ENCODE data around the gene TBC1D5. TPM values are rescaled to one million over a fixed set of nuclear protein-coding genes. Genes with fewer than 3 reads are reported as not detected.

TBC1D5 gene
- total RNA-seq, 1 donor from 2014 or later = 67.1 TPM

- Histone ChIP-seq H3K36me3 (ENCODE audit: control insufficient read depth, insufficient read depth, low read length) (no peaks in the 10 kb centered on the region), H3K27me3 (ENCODE audit: control insufficient read depth, insufficient read depth, low read length) (no peaks in the 10 kb centered on the region), H3K4me3 (ENCODE audit: low read depth, low read length) (no peak overlapping the region)
- FAIRE-seq = no peak
- no peak for DNase-seq (ENCODE audit: low read depth)
- no peak for TF ChIP-seq CTCF (IDR thresholded peaks at IDR 0.05; ENCODE audit: insufficient read depth, low read length, severe bottlenecking)
Measured at GRCh38 chr3:17143893-17144664, 598.4 kb downstream of the TBC1D5 start.

DNA sequence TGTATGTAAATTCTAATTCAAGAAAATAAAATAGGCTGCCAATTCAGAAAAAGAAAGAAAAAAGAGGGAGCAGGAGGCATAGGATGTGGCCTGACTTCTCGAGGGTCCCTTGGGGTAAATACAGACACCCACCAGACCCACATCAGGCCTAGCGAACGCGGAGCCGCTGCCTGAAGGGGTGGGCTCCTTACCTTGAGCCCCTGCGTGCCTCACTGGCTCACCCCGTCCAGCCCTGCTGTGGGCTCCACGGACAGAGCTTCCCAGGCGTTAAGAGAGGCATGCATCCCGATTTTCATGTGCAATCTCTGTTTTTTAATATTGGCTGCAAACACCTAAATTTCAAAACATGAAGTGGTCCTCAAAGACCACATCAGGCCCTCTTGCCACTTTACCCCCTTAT is 599.9 kb downstream of the TBC1D5 start:
- no peaks in the 10 kb centered on the region for H3K36me3 ChIP-seq (ENCODE audit: control insufficient read depth, insufficient read depth, low read length)
- DNase-seq (ENCODE audit: low read depth) (no peak), FAIRE-seq (no peak)
- H3K27me3 ChIP-seq (ENCODE audit: control insufficient read depth, insufficient read depth, low read length) = no peaks in the 10 kb centered on the region
- TF ChIP-seq CTCF (IDR thresholded peaks at IDR 0.05; ENCODE audit: insufficient read depth, low read length, severe bottlenecking) = no peak
- H3K4me3 ChIP-seq (ENCODE audit: low read depth, low read length) = no peak overlapping the region

- DNase-seq (ENCODE audit: low read depth) (no peak), FAIRE-seq (peak; percentile 73)
- Histone ChIP-seq H3K36me3 (ENCODE audit: control insufficient read depth, insufficient read depth, low read length) (no peaks in the 10 kb centered on the region), H3K27me3 (ENCODE audit: control insufficient read depth, insufficient read depth, low read length) (no peaks in the 10 kb centered on the region), H3K4me3 (ENCODE audit: low read depth, low read length) (no peak overlapping the region)
- no peak for TF ChIP-seq CTCF (IDR thresholded peaks at IDR 0.05; ENCODE audit: insufficient read depth, low read length, severe bottlenecking)
Measured at GRCh38 chr3:17141699-17142098, 600.7 kb downstream of the TBC1D5 start.

DNA sequence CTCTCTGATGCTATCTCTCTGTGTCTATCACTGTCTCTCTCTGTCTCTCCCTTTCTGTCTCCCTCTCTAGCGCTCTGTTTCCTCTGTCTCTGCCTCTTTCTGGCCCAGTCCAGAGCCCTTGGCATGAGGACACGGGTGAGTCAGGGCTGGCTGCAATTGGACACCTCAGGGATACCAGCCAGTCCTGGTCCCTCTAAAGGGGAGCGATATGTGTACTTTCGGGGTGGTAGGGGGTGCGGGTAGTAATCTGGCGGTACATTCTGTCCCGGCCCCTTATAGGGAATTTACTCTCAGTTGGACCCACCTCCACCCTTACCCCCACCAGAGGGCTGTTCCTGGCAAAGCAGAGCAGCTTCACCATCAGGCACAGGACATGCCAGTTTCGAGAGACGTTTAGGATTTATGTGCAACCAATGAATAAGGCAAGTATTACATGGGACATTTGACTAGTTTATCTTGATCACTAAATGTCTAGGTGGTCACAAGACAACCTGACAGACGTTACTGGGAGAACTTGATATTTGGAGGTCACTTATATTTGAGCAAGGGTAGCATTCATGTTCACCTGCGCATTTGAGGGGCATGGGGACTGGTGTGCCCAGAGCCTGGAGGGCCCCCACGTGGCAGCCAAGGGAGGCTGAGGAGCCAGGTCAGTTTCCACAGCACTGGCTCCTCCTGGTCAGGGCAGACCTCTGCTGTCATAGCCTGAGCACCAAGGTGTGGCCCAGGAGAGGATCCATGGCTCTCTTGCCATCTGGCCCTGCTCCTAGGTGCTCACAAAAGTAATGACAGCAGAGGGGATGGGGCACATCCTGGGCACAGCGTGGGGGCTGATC is 601.5 kb downstream of the TBC1D5 start:
- Histone ChIP-seq H3K36me3 (ENCODE audit: control insufficient read depth, insufficient read depth, low read length) (no peaks in the 10 kb centered on the region), H3K27me3 (ENCODE audit: control insufficient read depth, insufficient read depth, low read length) (no peaks in the 10 kb centered on the region), H3K4me3 (ENCODE audit: low read depth, low read length) (no peak overlapping the region)
- no peak for FAIRE-seq
- DNase-seq (ENCODE audit: low read depth) = no peak
- TF ChIP-seq CTCF (IDR thresholded peaks at IDR 0.05; ENCODE audit: insufficient read depth, low read length, severe bottlenecking) = no peak

- peak; percentile 5 for DNase-seq (ENCODE audit: low read depth)
- no peak for TF ChIP-seq CTCF (IDR thresholded peaks at IDR 0.05; ENCODE audit: insufficient read depth, low read length, severe bottlenecking)
- no peaks in the 10 kb centered on the region for H3K36me3 ChIP-seq (ENCODE audit: control insufficient read depth, insufficient read depth, low read length)
- H3K27me3 ChIP-seq (ENCODE audit: control insufficient read depth, insufficient read depth, low read length) = no peaks in the 10 kb centered on the region
- H3K4me3 ChIP-seq (ENCODE audit: low read depth, low read length) = no peak overlapping the region
- FAIRE-seq = no peak
Measured at GRCh38 chr3:17138246-17139039, 604.0 kb downstream of the TBC1D5 start.

Data from bronchial epithelial cell (primary cell).